Subcutaneous adipose tissue (tissue), 4 donors: ENCODE results near the gene DDX52. TPM values are rescaled to one million over a fixed set of nuclear protein-coding genes. Genes with fewer than 3 reads are reported as not detected.

Experiments
- total RNA-seq, 4 donors: library from RNA; depleted of rRNA; stranded (reverse); fragments of >200 nt; gene quantifications; one replicate each; pipeline ENCODE4 v1.1.0, GENCODE V29; 2016
- TF ChIP-seq, protein P1 (sequence below): fragments of 450-650 bp; IDR thresholded peaks from one replicate; pipeline ENCODE4 v1.5.1; 2016; ENCODE audit warnings: low read depth, mild to moderate bottlenecking, control low read depth, antibody characterized with exemption, moderate library complexity

DDX52 gene
- total RNA-seq, 4 donors from 2014 or later = 15.6 to 21.0 (median 17.3) TPM

DNA sequence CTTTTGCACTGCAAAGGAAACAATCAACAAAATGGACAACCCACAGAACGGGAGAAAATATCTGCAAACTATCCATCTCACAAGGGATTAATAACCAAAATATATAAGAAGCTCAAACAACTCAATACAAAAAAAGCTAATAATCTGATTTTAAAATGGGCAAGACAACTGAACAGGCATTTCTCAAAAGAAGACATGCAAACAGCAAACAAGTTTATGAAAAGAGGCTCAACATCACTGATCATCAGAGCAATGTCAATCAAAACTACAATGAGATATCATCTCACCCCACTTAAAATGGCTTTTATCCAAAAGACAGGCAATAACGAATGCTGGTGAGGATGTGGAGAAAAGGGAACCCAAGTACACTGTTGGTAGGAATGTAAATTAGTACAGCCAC lies 68.8 kb downstream of the DDX52 start:
- TF ChIP-seq, protein P1, sequence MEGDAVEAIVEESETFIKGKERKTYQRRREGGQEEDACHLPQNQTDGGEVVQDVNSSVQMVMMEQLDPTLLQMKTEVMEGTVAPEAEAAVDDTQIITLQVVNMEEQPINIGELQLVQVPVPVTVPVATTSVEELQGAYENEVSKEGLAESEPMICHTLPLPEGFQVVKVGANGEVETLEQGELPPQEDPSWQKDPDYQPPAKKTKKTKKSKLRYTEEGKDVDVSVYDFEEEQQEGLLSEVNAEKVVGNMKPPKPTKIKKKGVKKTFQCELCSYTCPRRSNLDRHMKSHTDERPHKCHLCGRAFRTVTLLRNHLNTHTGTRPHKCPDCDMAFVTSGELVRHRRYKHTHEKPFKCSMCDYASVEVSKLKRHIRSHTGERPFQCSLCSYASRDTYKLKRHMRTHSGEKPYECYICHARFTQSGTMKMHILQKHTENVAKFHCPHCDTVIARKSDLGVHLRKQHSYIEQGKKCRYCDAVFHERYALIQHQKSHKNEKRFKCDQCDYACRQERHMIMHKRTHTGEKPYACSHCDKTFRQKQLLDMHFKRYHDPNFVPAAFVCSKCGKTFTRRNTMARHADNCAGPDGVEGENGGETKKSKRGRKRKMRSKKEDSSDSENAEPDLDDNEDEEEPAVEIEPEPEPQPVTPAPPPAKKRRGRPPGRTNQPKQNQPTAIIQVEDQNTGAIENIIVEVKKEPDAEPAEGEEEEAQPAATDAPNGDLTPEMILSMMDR = no peak

DNA sequence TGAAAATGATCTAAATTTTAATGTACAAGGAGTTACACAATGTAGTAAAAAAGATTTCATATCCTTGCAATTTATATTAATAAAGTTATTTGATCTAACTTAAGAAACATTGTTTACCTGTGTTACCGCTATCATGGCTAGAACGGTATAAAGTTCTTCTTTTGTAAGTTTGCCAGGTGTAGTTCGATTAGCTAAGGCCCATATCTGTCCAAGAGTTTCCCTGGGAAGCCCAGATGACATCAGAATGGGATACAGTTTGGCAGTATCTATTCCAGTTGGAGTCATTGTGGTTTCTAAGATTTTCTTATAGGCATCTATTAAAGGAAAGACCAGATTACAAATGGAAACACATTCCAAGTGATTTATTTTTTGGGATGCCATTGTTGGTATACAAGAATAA lies 71.6 kb downstream of the DDX52 start:
- TF ChIP-seq, protein P1 = no peak

DNA sequence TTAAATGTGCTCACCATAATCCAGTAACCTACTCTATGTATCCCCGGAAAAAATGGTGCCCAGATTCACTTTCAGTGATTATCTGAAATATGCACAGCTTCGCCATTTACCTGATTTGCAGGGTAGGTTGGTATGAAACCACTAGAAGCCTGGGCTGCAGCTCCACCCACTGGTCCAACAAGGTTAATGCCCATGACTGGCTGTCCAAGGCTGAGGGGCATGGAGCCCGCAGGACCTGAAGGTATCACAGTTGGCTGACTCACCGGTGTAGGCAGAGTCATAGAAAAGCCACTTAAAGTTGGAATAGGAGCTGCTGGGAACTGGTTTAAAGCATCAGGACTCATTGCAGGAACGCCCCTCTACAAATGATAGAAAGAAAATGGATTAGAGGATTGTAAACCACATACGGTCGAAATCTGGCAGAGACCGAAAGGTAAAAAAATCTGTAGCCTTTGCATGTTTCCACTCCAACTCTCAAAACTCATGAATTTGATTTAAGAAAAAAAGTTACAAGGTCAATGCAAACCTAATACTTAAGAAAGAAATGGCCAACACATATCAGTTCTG lies 72.6 kb downstream of the DDX52 start:
- TF ChIP-seq, protein P1 = no peak

- TF ChIP-seq, protein P1 = no peak
Measured at GRCh38 chr17:37568350-37569053, 74.7 kb downstream of the DDX52 start.

DNA sequence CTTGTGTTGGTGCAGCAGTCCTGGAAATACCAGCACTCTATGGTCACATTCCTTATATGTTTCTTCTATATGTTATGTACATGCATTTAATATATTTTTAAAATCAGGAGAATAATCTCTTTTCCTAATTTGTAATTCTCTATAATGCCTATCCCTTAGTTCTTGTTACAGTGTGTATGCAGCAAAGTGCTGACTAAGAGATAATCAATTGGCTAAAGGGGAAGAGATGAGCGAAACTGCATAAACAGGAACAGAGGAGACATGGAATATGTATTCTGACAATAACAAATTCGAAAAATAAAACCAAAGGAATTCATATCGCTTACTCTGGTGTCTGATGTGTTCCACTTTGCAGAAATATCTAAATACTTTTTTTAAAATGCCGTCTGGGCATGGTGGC lies 75.7 kb downstream of the DDX52 start:
- TF ChIP-seq, protein P1 = no peak

DNA sequence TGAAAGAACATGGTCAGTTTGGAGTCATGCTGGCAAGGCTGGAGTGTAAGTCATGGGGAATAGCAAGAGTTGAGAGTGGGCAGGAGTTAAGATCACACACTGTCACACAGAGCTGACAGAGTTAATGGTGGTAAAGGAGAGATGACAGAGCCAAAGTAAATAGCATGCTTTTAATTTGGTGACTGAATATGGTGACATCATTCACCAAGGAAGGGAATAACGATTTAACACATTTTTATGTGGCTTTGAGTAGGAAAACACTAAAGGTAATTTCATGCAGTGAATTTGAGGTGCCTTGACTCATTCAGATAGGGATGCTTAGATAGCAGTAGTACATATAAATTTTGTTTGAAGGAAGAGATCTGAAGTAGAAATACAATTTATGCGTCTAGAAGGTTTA lies 76.1 kb downstream of the DDX52 start:
- TF ChIP-seq, protein P1 = no peak

DNA sequence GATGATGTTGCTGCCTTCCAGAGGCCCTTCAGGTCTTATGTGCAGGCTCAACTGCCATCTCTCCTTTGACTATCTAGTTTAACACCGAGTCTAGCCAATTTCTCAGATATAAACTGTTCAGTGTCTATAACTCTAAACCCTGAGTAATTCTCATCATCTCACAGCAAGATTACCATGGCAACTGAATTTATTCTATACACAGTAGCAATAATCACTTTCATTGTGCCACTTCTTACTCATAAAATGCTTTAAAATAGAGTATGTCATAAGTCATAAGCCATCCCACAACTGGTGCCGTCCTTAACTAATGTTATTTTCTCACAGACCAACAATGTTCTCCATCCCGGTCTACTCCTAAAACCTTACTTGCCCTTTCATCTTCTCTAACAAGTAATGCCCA lies 79.0 kb downstream of the DDX52 start:
- TF ChIP-seq, protein P1 = no peak
